Epithelial cell of esophagus (primary cell): Measurements from ENCODE around the gene ADISSP.

Source experiments
- DNase-seq: peaks from one replicate; pipeline ENCODE4 v3.0.0; 2010; ENCODE audit warnings: low read depth
- H3K4me3 ChIP-seq: 2 replicates; pipeline ENCODE4 v1.5.1; 2011; ENCODE audit warnings: mild to moderate bottlenecking, low read length, control low read depth
- TF ChIP-seq, protein P1 (sequence below): IDR thresholded peaks from 2 replicates; pipeline ENCODE4 v1.5.1; 2011; ENCODE audit warnings: low read depth, mild to moderate bottlenecking, low read length, control low read depth, inconsistent platforms; ENCODE audit not compliant: insufficient read depth; ENCODE audit errors: missing control alignments

Gene ADISSP

DNA sequence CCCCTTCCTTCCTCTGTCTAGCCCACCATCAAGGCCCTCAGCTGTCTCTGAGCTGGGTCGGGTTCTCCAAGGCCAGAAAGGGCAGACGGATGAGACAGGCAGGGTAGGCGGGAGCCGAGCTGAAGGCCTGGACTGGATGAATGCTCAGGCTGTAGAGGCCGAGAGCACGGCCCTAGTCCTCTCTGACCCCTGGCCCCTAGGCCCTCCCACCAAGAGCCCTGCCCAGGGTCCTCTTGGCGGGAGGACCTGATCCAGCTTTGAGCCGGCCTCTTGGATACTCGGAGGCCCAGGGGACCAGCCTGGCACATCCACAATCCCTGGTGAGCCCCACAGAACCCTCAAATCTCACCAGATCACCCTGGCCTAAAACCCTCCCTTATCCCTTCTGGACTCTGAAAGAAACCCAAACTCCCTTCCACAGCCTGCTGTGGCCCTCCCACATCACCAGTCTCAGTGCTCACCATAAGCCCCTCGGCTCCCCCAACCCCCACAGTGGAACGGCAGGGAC, 8.2 kb downstream of the ADISSP start:
- TF ChIP-seq, protein P1, sequence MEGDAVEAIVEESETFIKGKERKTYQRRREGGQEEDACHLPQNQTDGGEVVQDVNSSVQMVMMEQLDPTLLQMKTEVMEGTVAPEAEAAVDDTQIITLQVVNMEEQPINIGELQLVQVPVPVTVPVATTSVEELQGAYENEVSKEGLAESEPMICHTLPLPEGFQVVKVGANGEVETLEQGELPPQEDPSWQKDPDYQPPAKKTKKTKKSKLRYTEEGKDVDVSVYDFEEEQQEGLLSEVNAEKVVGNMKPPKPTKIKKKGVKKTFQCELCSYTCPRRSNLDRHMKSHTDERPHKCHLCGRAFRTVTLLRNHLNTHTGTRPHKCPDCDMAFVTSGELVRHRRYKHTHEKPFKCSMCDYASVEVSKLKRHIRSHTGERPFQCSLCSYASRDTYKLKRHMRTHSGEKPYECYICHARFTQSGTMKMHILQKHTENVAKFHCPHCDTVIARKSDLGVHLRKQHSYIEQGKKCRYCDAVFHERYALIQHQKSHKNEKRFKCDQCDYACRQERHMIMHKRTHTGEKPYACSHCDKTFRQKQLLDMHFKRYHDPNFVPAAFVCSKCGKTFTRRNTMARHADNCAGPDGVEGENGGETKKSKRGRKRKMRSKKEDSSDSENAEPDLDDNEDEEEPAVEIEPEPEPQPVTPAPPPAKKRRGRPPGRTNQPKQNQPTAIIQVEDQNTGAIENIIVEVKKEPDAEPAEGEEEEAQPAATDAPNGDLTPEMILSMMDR = no peak
- no peak overlapping the region for H3K4me3 ChIP-seq
- DNase-seq = no peak

DNA sequence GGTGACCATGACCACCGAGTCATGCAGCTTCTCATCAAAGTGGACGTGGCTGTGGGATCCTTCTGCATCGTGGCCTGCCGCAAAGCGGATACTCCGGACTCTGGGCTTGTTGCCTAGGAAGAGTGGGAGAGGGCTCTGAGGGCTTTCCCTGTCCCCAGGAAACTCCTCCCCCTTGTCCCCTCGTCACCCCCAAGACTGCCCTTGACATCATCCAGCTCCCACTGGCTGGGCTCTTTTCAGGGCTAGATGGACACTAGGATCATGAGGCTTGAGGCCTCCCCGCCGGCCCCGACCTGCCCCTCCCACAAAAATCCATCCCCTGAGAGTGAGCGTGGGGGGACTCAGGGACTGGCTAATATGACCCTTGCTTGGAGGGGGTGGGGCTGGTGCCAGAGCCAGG, 9.0 kb downstream of the ADISSP start:
- TF ChIP-seq, protein P1 = no peak
- no peak overlapping the region for H3K4me3 ChIP-seq
- DNase-seq = no peak

DNA sequence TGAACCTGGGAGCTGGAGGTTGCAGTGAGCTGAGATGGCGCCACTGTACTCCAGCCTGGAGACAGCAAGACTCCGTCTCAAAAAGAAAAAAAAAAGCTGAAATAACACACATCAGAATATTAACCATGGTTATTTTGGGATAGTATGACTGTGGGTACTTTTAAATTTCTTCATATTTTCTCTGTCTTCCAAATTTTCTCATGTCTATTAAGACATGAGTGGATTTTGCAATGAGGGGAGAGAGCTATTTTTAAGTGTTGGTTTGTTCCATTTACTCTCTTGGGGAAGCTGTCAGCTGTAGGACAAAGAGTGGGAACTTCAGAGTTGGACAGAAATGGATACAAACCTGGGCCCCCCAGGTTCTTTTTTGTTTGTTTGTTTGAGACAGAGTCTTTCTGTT, 10.3 kb downstream of the ADISSP start:
- H3K4me3 ChIP-seq = no peak overlapping the region
- DNase-seq = no peak
- TF ChIP-seq, protein P1 = no peak

DNA sequence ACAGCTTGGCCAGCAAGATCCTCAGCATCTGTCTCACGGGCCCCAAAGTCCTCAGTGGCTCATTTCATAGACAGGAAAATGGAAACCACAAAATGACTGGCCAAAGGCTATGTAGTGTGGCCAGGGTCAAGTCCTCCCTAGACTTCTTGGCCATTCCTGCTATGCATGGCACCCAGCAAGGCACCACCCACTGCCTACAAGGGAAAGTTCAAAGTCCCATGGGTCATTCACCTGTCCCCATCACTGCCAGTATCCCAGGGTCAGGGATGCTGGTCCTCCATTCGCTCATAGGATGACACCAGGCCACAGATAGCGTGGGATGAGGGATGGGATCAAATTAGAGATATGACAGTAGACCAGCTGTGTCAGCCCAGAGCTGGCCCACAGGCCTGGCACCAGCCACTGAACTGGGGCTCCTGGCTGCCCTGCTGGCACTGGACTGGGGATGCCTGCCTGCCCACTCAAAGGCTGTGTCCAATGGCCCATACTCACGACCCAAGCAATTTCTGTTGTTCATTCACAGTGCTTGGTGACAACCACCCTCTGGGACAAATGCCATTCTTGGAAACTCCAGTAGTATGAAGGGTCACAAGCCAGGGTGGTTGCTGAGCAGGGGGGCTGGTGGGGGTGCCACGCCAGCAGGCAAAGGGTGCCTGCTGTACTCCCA, 11.6 kb downstream of the ADISSP start:
- TF ChIP-seq, protein P1 = no peak
- H3K4me3 ChIP-seq = no peak overlapping the region
- no peak for DNase-seq

DNA sequence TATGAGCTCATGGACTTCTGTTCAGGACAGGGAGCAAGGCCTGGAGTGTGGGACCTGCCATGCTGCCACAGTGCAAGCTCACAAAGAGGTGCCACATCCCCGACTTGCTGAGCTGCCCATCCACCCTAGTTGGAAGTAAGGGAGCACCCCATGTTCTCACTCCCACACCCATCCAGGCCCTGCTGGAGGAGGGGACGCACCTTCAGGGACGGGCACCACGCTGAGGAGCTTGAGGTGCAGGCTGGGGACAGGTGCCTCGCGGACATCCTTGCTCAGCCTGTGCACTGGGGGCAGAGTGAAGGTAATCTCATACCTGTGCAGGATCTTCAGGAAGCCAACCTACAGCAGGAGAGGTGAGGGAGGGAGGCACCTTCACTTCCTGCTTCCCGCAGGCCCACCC, 12.3 kb downstream of the ADISSP start:
- DNase-seq = no peak
- H3K4me3 ChIP-seq = no peak overlapping the region
- TF ChIP-seq, protein P1 = no peak

DNA sequence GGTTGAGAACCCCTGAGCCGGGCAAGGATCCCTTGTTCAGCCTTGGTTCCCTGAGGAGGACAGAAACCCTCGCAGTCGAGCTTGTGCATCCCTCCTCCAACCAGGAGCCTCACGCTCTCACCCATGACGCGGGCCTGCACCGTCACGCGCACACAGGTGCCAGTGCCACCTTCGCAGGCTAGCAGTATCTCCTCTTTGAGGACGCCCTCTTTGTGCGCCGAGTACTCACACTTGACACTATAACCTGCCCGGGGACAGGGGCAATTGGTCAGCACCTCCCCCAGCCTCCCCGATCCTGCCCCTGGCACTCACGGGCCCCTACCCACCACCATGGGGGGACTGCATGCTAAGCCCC, 13.3 kb downstream of the ADISSP start:
- H3K4me3 ChIP-seq = no peak overlapping the region

More for the DNA sequence above, 13.3 kb downstream of the ADISSP start:
- DNase-seq = no peak
- TF ChIP-seq, protein P1 = no peak
